ENCODE measurements around the gene CD163L1.
"Not testable (repeated sequence)": the region's sequence is repeated elsewhere in the genome, so short reads cannot be mapped to it uniquely, and the experiment has no call there.

CD163L1 gene

GRCh38 chr12:7404275-7404674, 39.7 kb downstream of the CD163L1 start:
- no peak for DNase-seq (ENCODE audit: low read depth in 2 of 2)

GRCh38 chr12:7403466-7403865, 40.5 kb downstream of the CD163L1 start:
- DNase-seq (ENCODE audit: low read depth in 2 of 2): no peak

GRCh38 chr12:7399089-7399488, 44.9 kb downstream of the CD163L1 start:
- DNase-seq (ENCODE audit: low read depth in 2 of 2): no peak

GRCh38 chr12:7396418-7396817, 47.5 kb downstream of the CD163L1 start:
- no peak for DNase-seq (ENCODE audit: low read depth in 2 of 2)

GRCh38 chr12:7395950-7396349, 48.0 kb downstream of the CD163L1 start:
- no peak for DNase-seq (ENCODE audit: low read depth in 2 of 2)

- no peak for DNase-seq (ENCODE audit: low read depth in 2 of 2)
Measured at GRCh38 chr12:7387289-7387688, 56.7 kb downstream of the CD163L1 start.

- no peak for DNase-seq (ENCODE audit: low read depth in 2 of 2)
Measured at GRCh38 chr12:7383157-7383556, 60.8 kb downstream of the CD163L1 start.

- DNase-seq (ENCODE audit: low read depth in 2 of 2): no peak
Measured at GRCh38 chr12:7376196-7376595, 67.8 kb downstream of the CD163L1 start.

GRCh38 chr12:7375145-7375543, 68.8 kb downstream of the CD163L1 start:
- no peak for DNase-seq (ENCODE audit: low read depth in 2 of 2)

GRCh38 chr12:7374423-7375144, 69.4 kb downstream of the CD163L1 start:
- no peak for DNase-seq (ENCODE audit: low read depth in 2 of 2)

GRCh38 chr12:7373226-7373625, 70.7 kb downstream of the CD163L1 start:
- DNase-seq (ENCODE audit: low read depth in 2 of 2): no peak

- no peak for DNase-seq (ENCODE audit: low read depth in 2 of 2)
Measured at GRCh38 chr12:7369274-7369729, 74.7 kb downstream of the CD163L1 start.

- DNase-seq (ENCODE audit: low read depth in 2 of 2): no peak
Measured at GRCh38 chr12:7362734-7363133, 81.2 kb downstream of the CD163L1 start.

GRCh38 chr12:7361265-7361664, 82.7 kb downstream of the CD163L1 start:
- DNase-seq (ENCODE audit: low read depth in 2 of 2): no peak

GRCh38 chr12:7354529-7354928, 89.4 kb downstream of the CD163L1 start:
- DNase-seq (ENCODE audit: low read depth in 2 of 2): no peak

GRCh38 chr12:7352661-7353060, 91.3 kb downstream of the CD163L1 start:
- no peak for DNase-seq (ENCODE audit: low read depth in 2 of 2)

GRCh38 chr12:7351177-7351576, 92.8 kb downstream of the CD163L1 start:
- no peak for DNase-seq (ENCODE audit: low read depth in 2 of 2)

- DNase-seq (ENCODE audit: low read depth in 2 of 2): no peak
Measured at GRCh38 chr12:7349418-7349817, 94.5 kb downstream of the CD163L1 start.

GRCh38 chr12:7346551-7347225, 97.3 kb downstream of the CD163L1 start:
- no peak for DNase-seq (ENCODE audit: low read depth in 2 of 2)

- DNase-seq (ENCODE audit: low read depth in 2 of 2): no peak
Measured at GRCh38 chr12:7344833-7345606, 98.9 kb downstream of the CD163L1 start.

GRCh38 chr12:7339675-7340074, 104.3 kb downstream of the CD163L1 start:
- DNase-seq (ENCODE audit: low read depth in 2 of 2): no peak

- DNase-seq (ENCODE audit: low read depth in 2 of 2): not testable (repeated sequence)
Measured at GRCh38 chr12:7337790-7338189, 106.2 kb downstream of the CD163L1 start.

- DNase-seq (ENCODE audit: low read depth in 2 of 2): no peak
Measured at GRCh38 chr12:7327918-7328317, 116.0 kb downstream of the CD163L1 start.

Measured in stimulated activated CD8-positive, alpha-beta memory T cell treated with anti-CD3 and anti-CD28 coated beads, Interleukin-2, amount 100 ng/mL, for 1 hour (primary cell).